HEK293 (cell line): ENCODE results near the gene CATSPER3.

Experiments
- CTCF ChIP-seq: fragments of 450-650 bp; formaldehyde crosslinking; IDR thresholded peaks from 2 replicates; pipeline ENCODE4 v1.5.1; 2016; ENCODE audit warnings: missing biosample characterization, missing genetic modification characterization
- MYNN ChIP-seq: fragments of 450-650 bp; formaldehyde crosslinking; IDR thresholded peaks from 2 replicates; pipeline ENCODE4 v1.5.1; 2016; ENCODE audit warnings: missing biosample characterization, missing genetic modification characterization, borderline replicate concordance
- RBAK ChIP-seq: fragments of 450-650 bp; formaldehyde crosslinking; IDR thresholded peaks from 2 replicates; pipeline ENCODE4 v1.5.1; 2016; ENCODE audit warnings: missing biosample characterization, missing genetic modification characterization
- YY1 ChIP-seq: fragments of 450-650 bp; formaldehyde crosslinking; IDR thresholded peaks from 2 replicates; pipeline ENCODE4 v1.5.1; 2018; ENCODE audit warnings: missing biosample characterization, missing genetic modification characterization
- ZNF16 ChIP-seq: fragments of 450-650 bp; formaldehyde crosslinking; IDR thresholded peaks from 2 replicates; pipeline ENCODE4 v1.5.1; 2016; ENCODE audit warnings: low read depth, missing biosample characterization, missing genetic modification characterization
- ZNF416 ChIP-seq: fragments of 450-650 bp; formaldehyde crosslinking; IDR thresholded peaks from 2 replicates; pipeline ENCODE4 v1.5.1; 2016; ENCODE audit warnings: missing biosample characterization, missing genetic modification characterization
- ZNF76 ChIP-seq: fragments of 450-650 bp; formaldehyde crosslinking; IDR thresholded peaks from 2 replicates; pipeline ENCODE4; 2016; ENCODE audit warnings: low read depth, missing biosample characterization, missing genetic modification characterization, borderline replicate concordance

- no peak for TF ChIP-seq ZNF16 (tag by site-specific recombination)
- TF ChIP-seq YY1 (tag by site-specific recombination): no peak
- TF ChIP-seq MYNN: no peak
- no peak for TF ChIP-seq RBAK (tag by site-specific recombination)
- no peak for TF ChIP-seq CTCF
- no peak for TF ChIP-seq ZNF76
- no peak for TF ChIP-seq ZNF416 (tag by site-specific recombination)
Measured at GRCh38 chr5:134957920-134958608, 9.6 kb upstream of the CATSPER3 start.
